GM23248 (cell line): ENCODE data around the gene RARB.

Experiments used
- EZH2 ChIP-seq: fragments of 200-600 bp; sonication (generic); IDR thresholded peaks from 2 replicates; pipeline ENCODE4 v1.6.1; 2018; ENCODE audit warnings: antibody characterized with exemption, mild to moderate bottlenecking; ENCODE audit not compliant: insufficient read depth, poor library complexity, severe bottlenecking
- EZH2phosphoT487 ChIP-seq: fragments of 200-600 bp; sonication (generic); IDR thresholded peaks from 2 replicates; pipeline ENCODE4 v1.6.1; 2018; ENCODE audit warnings: antibody characterized with exemption, moderate library complexity, mild to moderate bottlenecking, low read depth; ENCODE audit not compliant: insufficient read depth

DNA sequence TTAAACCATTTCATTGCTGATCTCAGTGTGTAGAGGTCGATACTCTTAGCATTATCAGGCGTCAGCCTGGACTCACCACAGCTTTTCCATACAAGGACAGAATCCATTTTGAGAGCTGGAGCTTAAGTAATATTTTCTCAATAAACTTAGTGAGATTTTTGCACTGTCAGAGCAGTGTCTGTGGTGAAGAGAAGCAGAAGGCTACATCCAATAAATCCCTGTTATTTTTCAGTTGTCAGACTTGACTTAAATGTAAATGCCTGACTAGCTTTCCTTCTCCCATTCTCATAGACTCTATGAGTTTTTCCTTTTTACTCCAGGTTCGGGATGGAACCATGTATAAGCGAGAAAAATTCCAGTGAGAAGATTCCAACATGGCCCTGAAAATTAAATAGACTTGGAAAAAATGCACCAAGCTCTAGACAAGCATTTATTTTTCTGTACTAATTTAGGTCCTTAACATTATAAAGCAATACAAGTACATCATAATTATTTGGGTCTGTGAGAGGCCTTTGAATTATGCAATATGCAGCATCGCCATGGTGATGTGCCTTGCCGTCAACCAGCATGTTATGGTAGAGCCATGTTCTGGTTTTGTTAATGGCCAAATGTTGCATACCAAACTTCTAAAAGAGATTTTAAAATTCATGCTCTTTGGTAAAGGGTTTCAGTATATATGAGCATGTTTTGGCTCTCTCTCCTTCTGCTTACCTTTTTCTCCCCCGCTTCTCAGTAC is 62.0 kb downstream of the RARB start:
- TF ChIP-seq EZH2 (no peak), EZH2phosphoT487 (no peak)
